GM21515 (cell line): ENCODE results near the gene PDE4B.
"Not testable (repeated sequence)": the region's sequence is repeated elsewhere in the genome, so short reads cannot be mapped to it uniquely, and the experiment has no call there.

ENCODE experiments used
- ATAC-seq: cut with Tn5 transposase; IDR thresholded peaks from one replicate; pipeline ENCODE4 v1.9.1; 2021; ENCODE audit not compliant: unreplicated experiment

Gene PDE4B

DNA sequence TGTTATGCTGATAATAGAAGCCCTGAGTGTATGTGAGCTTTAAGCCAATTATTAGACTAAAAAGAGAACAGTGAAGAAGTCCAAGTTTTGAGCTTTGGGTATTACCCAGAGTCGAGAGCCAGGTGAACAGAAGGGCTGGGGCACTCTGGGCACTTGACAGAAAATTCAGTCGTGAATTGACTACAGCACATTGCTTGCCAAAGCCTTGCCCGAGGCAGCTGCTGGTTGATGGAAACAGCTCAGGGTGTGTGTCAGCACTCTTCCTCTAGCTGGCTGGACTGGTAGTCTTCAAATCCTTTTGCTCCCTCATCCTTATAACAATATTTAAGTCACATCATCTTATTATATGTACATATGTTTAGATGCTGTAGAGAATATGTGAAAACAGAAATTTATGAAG is 21.3 kb downstream of the PDE4B start:
- ATAC-seq, result no peak

DNA sequence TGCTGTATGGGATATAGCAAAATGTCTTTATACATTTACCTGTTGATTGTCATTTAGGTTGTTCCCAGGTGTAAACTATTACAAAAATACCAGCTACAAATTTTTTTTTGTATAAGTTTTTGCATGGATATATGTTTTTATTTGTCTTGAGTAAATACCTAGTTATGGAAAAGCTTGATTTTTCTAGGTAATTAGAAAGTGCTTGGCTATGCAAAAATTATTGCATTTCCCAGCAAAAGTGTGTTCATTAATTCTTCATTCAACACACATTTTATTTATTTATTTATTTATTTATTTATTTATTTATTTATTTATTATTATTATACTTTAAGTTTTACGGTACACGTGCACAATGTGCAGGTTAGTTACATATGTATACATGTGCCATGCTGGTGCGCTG is 22.1 kb downstream of the PDE4B start:
- no peak for ATAC-seq

DNA sequence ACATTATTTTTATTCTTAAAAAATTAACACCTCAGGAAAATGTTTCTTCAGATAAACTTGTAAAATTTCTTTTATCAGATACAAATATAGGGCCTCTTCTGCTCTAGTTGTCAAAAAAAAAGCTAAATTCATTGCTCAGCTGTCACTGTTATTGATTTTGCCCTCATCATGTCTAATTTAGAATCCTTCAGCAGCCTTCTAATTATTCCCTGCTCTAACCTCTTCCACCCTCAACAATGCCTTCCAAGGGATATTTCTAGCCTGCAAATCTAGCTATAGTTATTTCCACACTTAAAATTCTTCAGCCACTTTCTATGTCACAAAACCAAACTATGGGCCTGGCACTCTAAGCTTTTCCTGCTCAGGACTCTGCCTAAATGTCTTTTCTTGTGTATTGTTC is 25.2 kb downstream of the PDE4B start:
- no peak for ATAC-seq

- ATAC-seq, result no peak
Measured at GRCh38 chr1:65818966-65819365, 26.3 kb downstream of the PDE4B start.

- no peak for ATAC-seq
Measured at GRCh38 chr1:65820983-65821382, 28.3 kb downstream of the PDE4B start.

- ATAC-seq, result no peak
Measured at GRCh38 chr1:65821386-65821785, 28.7 kb downstream of the PDE4B start.

DNA sequence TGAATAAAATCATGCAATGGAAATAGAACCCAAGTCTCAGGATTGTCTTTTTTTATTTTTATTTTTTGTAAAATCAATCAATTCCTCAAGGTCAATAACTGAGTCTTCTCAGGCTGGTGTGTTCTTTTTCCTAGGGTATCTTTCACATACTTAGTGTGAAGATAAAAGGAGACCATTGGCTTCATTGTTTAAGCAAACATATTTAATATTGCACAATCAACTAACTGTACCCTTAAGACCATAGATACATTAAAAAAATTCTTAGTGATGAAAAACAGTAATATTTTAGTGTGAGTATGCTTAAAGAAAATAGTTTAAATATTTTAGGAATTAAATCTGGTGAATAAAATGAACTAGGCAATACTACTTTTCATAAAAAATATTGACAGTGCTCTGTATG is 31.4 kb downstream of the PDE4B start:
- ATAC-seq, result no peak

- ATAC-seq, result no peak
Measured at GRCh38 chr1:65825741-65826140, 33.0 kb downstream of the PDE4B start.

DNA sequence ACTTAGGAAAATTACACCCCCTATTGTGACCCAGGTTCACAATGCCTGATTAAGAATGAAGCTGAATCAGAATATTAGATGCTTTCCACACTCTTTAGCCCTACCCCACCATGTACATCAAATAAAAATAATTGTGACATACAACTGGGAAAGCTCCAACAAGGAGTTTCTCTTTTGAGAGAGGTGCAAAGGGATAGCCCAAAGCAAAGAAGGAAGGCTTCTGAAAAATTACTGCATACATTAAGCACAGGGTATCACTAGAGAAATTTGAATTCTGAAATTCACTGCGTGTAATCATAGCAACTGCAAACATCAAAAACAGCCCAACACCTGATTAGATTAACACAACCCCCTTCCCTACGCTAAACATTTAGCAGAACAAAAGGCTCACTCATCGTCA is 34.1 kb downstream of the PDE4B start:
- ATAC-seq, result no peak

DNA sequence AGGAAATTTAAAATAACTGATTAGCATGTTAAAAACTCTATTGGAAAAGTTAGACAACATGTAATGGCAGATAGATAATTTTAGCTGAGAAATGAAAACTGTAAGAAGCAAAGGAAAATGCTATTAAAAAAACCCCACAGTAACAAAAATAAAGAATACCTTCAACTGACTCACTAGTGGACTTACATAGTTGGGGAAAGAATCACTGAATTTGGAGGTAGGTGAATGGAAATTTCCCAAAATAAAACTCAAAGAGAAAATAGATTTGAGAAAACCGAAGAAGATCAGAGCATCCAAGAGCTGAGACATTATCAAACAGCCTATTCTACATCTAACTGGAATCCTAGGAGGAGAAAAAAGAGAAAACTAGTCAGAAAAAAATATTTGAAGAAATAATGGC is 34.7 kb downstream of the PDE4B start:
- ATAC-seq, result no peak

- no peak for ATAC-seq
Measured at GRCh38 chr1:65830306-65830705, 37.6 kb downstream of the PDE4B start.

DNA sequence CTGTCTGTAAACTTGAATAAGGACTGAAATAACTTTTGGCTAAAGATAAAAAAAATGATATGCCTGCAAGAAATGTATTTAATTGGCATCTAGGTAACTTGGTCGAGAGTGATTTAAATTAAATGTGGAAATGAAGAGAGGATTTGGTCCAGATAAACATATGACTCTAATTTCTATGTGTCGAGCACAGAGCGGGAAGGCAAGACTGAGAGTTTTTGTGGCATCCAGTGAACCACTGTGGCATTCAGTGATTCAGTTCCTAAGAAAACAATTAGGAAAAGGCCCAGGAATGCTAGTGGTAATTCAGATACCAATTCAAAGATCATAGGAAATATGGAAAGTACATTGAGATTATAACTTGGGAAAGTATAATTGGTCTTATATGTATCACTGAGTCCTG is 39.6 kb downstream of the PDE4B start:
- no peak for ATAC-seq

DNA sequence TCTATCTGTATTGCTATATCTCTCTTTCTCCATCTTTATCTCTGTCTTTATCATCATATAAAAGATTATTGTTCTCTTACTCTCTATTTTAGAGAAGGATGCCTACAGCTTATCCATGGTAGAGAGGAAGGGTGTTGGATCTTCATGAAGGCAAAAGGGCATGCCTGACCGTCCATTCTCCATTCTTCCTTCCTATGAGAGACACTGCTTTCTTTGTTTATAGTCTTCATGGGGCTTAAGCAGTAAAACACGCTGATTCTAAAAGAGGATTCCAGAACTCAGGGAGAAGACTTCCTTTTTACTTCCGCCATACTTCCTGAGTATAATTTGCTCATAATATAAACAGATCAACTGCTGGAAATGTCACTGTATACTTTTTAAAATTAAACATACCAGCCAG is 44.0 kb downstream of the PDE4B start:
- ATAC-seq, result no peak

DNA sequence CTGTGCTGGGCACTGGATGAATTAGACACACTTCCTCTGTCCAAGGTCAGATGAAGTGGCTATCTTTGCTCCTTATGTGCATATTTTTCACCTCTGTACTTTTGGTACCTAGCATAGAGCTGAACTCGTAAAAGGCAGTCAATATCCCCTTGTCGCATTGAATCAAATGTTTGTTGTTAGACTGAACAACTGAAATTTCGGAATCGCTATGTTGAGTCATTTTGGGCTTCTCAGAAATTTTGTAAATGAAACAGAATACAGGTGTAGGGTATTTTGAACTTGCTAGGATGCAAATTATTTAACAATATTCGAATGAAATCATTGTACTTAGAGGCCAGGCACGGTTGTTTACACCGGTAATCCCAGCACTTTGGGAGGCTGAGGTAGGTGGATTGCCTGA is 48.0 kb downstream of the PDE4B start:
- no peak for ATAC-seq

GRCh38 chr1:65844296-65844695 is 51.6 kb downstream of the PDE4B start:
- no peak for ATAC-seq

DNA sequence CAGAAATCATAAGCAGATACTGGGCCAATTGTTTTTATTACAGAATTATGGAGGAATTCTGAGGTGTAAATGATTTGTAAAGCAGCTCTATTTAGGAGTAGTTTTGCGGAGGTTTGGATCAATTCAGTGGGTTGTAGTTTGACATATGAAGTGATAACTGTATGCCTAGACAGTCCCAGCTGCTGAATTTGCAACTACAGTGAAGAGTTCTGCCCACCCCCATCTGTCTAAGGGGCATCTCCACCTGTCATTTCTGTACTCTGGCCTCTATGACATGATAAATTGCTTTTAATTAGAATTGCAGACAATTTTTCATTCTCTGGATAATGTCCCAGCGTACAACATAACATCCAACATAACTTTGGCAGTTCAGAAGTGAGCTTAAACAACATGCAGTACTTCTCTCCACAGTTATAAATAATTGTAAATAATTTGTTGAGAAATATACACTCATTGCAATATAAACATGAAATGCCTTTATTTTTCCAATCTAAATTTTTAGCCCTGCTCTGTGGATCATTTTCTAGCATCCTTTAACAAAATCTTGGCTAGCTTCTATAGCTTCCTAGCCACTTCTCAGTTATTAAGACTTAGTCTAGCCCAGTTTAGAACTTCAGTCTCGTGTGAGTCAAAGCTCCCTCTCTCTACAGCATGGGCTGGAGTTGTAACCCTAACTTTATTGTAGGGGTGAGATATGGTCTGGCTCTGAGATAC is 52.3 kb downstream of the PDE4B start:
- no peak for ATAC-seq

GRCh38 chr1:65845535-65846060 is 52.9 kb downstream of the PDE4B start:
- no peak for ATAC-seq

- ATAC-seq, result no peak
Measured at GRCh38 chr1:65846866-65847265, 54.2 kb downstream of the PDE4B start.

DNA sequence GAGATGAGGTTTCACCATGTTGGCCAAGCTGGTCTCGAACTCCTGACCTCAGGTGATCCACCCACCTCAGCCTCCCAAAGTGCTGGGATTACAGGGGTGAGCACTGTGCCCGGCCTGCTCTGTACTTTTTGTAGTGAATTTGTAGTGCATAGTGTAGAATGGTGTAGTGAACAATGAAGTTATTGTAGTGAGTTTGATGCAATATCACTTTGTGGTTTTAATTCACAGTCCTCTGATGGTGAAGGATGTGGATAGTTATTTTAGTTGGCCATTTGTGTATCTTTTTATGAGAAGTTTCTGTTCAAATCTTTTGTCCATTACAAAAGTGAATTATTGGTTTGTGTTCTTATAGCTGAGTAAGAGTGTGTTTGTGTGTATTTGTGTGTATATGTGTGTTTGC is 57.6 kb downstream of the PDE4B start:
- ATAC-seq, result no peak

GRCh38 chr1:65856591-65856990 is 63.9 kb downstream of the PDE4B start:
- not testable (repeated sequence) for ATAC-seq

GRCh38 chr1:65866439-65866838 is 73.7 kb downstream of the PDE4B start:
- no peak for ATAC-seq

DNA sequence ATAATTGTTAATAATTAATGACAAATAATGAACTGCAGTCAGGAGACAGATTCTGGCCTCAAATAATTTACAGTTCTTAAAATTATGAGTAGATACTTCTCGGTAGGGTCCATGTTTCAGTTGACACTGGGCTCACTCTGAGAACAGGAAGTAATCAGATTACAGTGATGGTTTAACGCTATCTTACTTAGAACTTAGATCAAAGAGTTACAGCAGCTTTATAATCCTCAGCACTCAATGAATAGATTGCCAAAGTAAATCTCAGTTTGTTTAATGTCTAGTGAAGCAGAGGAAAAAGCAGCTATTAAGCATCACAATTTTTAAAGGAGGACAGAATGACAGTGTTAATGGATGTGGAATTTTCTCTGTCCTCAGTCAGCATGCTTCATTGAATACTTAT is 79.6 kb downstream of the PDE4B start:
- ATAC-seq, result no peak

DNA sequence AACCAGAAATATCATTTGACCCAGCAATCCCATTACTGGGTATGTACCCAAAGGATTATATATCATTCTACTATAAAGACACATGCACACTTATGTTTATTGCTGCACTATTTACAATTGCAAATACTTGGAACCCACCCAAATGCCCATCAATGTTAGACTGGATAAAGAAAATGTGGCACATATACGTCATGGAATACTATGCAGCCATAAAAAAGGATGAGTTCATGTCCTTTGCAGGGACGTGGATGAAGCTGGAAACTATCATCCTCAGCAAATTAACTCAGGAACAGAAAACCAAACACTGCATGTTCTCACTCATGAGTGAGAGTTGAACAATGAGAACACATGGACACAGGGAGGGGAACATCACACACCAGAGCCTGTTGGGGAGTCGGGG is 85.6 kb downstream of the PDE4B start:
- ATAC-seq, result not testable (repeated sequence)
